Measurements from ENCODE around the gene ETHE1.

GRCh38 chr19:43462785-43463380, 64.1 kb downstream of the ETHE1 start:
- TF ChIP-seq POLR2AphosphoS5 (IDR thresholded peaks at IDR 0.05) (no peak), CTCF (IDR thresholded peaks at IDR 0.05) (no peak), POLR2A (IDR thresholded peaks at IDR 0.05; ENCODE audit: low read depth) (no peak)
